ENCODE data around the gene RECQL5.
"Not testable (repeated sequence)": the region's sequence is repeated elsewhere in the genome, so short reads cannot be mapped to it uniquely, and the experiment has no call there.

The RECQL5 gene

DNA sequence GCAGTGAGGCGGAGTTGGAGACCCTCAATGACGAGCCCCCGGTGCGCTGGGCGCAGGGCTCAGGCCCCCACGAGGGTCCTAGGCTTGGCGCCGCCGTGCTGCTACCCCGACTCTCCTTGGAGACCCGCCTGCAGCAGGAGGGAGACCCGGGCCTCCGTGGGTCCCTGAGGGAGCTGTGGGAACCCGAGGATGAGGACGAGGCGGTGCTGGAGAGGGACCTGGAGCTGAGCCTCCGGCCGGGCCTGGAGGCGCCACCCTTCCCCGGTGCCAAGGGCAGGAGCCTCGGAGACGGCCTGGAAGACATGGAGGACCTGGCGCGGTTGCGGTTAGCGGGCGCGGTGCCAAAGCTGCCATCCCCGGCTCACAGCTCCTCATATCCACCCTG, 77.0 kb downstream of the RECQL5 start:
- no peak for DNase-seq

- DNase-seq: peak; percentile 93 to 99
Measured at GRCh38 chr17:75589012-75589918, 77.7 kb downstream of the RECQL5 start.

DNA sequence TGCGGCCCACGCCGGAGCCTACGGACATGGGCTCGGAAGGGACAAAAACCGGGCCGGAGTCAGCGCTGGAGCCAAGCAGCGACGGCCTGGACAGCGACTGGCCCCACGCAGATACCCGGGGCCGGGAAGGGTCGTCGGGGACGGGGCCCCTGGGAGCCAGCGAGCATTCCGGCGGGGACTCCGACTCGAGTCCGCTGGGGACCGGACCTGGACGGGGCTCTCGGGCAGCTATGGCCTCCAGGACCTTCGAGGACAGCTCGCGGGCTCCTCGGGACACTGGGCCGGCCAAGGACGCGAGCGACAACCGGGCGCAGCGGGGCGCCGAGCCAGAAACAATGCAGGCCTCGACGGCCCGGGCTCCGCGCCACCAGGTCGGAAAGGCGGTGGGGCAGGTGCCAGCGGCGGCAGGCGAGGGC, 78.3 kb downstream of the RECQL5 start:
- DNase-seq: no peak

DNA sequence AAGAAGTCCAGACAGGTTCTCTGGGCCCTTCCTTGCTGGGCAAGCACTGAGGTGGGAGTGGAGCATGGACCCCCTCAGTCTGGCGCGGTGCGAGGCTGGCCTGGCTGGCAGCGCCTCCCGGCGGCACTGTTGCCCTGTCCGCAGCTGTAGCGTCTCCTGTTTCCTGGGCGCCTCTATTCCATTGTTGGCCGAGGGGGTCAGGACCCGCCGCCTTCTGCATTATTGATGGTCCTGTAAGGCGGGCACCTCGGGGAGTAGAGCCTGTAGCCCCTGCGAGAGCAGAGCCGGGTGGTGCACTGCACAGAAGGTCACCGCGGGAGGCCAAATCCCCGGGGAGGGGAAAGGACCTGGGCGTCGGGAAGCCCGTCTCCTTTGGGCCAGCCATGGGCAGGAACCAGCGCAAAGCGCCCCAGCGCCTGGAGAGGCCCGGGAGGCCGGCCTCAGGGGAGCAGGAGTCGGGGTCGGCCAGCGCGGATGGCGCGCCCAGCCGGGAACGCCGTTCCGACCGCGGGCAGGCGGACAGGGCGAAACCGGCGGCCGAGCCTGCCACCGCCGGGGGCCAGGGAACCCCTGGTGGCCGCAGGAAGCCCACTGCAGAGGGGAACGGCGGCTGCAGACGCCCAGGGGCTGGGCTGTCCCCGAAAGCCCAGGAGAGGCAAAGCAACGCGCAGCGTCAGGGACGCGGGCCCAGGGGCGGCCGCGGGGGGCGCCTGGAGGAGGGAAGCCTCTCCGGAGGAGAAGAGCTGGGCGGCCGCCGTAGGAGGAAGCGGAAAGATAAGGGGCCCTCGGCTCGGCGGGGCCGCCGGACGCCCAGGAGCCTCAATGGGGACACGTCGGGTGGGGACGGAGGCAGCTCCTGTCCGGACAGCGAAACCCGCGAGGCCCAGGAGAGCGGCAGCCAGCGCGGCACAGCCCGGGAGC, 79.0 kb downstream of the RECQL5 start, which contains the start of gene MYO15B:
TSS of gene MYO15B (plus strand) at position 126 of the 921 bp plus-strand sequence. CDS start at position 384, 258 bp downstream.
- peak; percentile 54 to 60 for DNase-seq

DNA sequence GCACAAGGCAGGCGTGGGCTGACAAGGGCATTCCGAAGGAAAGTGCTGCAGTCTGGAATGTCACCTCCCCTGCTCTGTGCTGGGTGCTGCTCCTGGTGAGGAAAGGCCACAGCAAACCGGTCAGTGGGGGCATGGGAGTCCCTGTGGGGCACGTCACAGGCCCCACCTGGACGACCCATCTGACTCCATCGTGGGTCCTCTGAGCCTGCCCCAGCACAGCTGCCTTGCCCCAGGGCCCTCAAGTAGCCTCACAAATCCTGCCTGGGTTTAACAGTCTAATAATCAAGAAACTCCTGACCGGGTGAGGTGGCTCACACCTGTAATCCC, 82.1 kb downstream of the RECQL5 start:
- no peak for DNase-seq

DNA sequence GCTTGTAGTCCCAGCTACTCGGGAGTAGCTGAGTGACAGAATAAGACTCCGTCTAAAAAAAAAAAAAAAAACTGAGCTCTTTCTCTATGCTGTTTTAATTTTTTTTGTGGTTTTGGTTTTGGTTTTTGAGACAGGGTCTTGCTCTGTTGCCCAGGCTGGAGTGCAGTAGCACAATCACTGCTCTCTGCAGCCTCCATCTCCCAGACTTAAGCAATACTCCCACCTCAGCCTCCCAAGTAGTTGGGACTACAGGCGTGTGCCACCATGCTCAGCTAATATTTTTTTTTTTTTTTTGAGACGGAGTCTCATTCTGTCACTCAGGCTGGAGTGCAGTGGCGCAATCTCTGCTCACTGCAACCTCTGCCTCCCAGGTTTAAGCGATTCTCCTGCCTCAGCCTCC, 83.8 kb downstream of the RECQL5 start:
- DNase-seq: not testable (repeated sequence)

DNA sequence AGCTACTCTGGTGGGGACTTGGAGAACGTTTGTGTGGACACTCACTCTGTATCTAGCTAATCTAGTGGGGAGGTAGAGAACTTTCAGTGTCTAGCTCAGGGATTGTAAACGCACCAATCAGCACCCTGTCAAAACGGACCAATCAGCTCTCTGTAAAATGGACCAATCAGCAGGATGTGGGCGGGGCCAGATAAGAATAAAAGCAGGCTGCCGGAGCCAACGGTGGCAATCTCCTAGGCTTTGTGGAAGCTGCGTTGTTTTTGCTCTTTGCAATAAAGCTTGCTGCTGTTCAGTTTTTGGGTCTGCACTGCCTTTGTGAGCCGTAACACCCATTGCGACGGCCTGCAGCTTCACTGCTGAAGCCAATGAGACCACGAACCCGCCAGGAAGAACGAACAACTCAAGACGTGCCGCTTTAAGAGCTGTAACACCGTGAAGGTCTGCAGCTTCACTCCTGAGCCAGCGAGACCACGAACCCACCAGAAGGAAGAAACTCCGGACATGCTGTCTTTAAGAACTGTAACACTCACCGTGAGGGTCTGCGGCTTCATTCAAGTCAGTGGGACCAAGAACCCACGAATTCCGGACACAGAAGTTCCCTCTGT, 85.7 kb downstream of the RECQL5 start:
- DNase-seq: peak; percentile 33 to 45
